Coronary artery (tissue), 2 donors: ENCODE data around the gene DUSP10.

ENCODE experiments used
- DNase-seq: peaks from one replicate; pipeline ENCODE4 v3.0.0-alpha.2; 2017; ENCODE audit warnings: low spot score
- H3K27ac ChIP-seq, 2 donors: fragments of 200-600 bp; sonication (generic); one replicate each; pipeline ENCODE4 v1.5.1; 2016 to 2019
- H3K4me3 ChIP-seq: fragments of 200-600 bp; sonication (generic); 2 replicates; pipeline ENCODE4 v1.5.1; 2016; ENCODE audit warnings: mild to moderate bottlenecking, moderate library complexity
- TF ChIP-seq, protein P1 (sequence below): fragments of 200-600 bp; sonication (generic); IDR thresholded peaks from one replicate; pipeline ENCODE4 v1.5.1; 2019; ENCODE audit warnings: antibody characterized with exemption

Gene DUSP10

DNA sequence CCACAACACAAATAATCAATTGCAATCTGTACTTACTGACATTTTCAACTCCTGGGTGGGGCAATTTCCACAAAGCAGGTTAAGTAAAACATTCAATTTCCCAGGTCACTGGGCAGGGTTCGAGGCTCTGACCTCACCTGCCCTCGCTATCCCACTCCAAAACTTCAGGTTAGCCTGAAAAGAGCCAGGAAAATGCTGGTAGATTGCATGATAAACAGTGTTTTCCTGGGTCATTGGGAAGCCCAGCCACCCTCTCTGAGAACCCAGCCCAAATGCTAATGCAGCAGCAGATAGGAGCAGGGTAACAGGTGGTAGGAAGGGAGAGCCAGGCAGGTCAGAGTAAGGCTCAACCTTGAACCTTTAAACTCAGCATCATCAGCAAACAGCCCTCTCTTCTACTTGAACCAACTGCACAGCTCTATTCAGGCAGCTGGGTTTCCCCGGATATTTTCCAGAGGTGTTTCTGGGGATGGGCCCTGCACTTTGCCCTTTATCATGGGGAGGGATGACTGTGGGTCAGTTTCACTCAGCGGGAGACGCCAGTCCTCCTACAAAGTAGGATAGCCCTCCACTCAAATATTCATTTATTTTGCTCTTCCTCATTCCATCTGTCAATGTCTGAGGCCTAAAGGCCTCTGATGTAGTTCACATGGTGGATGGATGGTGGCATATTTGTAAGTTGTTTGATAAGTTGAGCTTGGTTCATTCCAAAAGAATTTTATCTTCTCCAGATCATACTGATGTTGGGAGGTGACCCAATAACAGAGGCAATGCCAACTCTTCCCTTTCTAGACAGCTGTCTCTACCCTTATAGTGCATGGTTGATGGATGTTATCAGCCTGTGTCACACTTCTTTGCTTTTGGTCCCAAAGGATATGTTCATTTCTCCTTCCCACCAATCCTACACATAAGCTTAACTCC is 65.7 kb downstream of the DUSP10 start:
- H3K27ac ChIP-seq: no peak overlapping the region
- DNase-seq: no peak
- TF ChIP-seq, protein P1, sequence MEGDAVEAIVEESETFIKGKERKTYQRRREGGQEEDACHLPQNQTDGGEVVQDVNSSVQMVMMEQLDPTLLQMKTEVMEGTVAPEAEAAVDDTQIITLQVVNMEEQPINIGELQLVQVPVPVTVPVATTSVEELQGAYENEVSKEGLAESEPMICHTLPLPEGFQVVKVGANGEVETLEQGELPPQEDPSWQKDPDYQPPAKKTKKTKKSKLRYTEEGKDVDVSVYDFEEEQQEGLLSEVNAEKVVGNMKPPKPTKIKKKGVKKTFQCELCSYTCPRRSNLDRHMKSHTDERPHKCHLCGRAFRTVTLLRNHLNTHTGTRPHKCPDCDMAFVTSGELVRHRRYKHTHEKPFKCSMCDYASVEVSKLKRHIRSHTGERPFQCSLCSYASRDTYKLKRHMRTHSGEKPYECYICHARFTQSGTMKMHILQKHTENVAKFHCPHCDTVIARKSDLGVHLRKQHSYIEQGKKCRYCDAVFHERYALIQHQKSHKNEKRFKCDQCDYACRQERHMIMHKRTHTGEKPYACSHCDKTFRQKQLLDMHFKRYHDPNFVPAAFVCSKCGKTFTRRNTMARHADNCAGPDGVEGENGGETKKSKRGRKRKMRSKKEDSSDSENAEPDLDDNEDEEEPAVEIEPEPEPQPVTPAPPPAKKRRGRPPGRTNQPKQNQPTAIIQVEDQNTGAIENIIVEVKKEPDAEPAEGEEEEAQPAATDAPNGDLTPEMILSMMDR: no peak
- no peak overlapping the region for H3K4me3 ChIP-seq

DNA sequence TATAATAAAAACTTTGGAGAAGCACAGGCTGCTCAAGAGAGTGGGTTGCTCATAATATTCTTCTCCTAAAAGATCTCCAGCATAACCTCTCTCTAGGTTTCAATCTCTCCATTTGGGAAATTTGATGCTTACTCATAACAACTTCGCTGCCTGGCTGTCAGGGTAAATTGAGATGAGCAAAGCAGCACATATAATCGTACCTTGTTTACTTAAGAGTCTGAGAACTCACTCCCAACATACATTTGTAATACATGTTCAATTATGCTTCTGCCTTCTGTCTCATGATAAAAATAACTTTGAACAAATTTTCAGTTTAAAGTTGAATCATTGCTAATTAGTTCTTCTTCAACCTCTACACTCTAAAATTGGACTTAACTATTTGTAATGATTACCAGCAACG is 68.9 kb downstream of the DUSP10 start:
- DNase-seq: no peak
- Histone ChIP-seq H3K27ac (no peak overlapping the region), H3K4me3 (no peak overlapping the region)
- TF ChIP-seq, protein P1: no peak

DNA sequence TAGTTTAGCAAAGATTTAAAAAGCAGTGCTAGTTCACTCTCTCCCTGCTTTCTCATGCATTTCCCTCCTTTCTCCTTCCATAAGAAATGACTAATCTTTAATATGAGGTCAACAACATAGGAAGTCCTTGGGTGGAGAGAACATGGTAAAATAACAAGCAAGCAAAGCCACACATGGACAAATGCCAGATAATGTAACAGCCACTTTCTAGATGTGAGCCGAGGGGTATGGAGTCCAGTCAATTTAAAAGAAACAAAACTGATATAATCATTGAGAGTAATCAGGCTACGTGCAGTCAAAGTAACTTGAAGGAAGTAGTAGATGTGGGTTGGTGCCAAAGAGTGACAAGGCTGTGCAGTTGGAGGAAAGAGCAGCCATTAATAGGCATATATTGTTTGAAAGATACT is 69.6 kb downstream of the DUSP10 start:
- H3K4me3 ChIP-seq: no peak overlapping the region
- no peak overlapping the region for H3K27ac ChIP-seq
- TF ChIP-seq, protein P1: no peak

DNA sequence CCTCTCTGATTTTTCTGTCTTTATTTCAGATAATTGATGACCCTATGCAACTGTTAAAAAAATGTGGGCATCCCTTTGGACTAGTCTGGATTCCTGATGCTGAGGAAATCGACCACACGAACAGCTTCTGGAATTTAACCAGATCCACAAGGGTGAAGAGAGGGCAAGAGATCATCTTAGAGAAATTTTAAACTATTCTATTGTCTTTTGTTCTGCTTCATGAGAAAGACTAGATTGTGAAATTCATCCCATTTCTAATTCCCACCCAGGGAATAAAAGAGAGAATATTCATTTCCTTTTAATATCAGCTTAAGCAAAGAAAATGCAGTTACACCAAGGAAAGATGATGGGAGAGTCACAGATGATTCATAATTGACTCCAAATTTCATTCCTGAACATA is 71.8 kb downstream of the DUSP10 start:
- TF ChIP-seq, protein P1: no peak
- no peak for DNase-seq
- Histone ChIP-seq H3K4me3 (no peak overlapping the region), H3K27ac (no peak overlapping the region)

More for the DNA sequence above, 69.6 kb downstream of the DUSP10 start:
- DNase-seq: no peak

DNA sequence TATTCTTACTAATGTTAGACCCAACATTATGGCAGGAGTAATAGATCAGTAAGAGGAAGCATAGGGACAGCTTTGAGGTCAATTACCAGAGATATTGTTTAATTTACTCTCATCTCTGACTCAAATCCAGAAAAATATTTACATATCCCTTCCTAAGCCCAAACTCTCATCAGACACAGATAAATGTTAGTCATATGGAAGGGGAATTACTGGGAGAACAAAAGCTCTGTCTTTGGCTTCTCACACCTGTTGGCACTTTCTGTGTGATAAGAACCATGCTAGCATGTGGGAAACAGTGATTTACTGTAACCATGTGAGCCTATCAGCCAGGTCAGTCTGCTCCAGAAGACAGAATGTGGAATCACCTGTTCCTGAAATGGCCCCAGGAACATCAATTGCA is 72.4 kb downstream of the DUSP10 start:
- TF ChIP-seq, protein P1: no peak
- Histone ChIP-seq H3K4me3 (no peak overlapping the region), H3K27ac (no peak overlapping the region)
- DNase-seq: no peak

DNA sequence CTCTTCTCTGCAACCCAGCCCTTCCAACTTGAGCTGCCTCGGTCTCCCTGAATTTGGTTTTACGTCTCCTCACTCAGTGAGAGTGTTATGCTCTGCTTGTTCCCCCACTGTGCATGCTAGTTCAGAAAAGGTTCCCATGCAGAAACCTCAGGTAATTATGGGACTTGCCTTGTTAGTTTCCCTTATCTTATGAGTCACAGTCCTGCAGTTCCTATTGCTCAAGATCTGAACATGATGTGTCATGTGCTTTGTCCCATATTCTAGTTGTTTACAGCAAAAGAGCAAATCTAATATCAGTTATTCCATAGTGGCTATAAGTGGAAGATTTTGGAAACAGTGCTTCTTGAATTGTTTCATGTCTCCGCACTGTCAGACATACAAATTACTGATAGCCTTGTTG is 74.4 kb downstream of the DUSP10 start:
- H3K4me3 ChIP-seq: no peak overlapping the region
- no peak for DNase-seq
- H3K27ac ChIP-seq: no peak overlapping the region
- TF ChIP-seq, protein P1: no peak

DNA sequence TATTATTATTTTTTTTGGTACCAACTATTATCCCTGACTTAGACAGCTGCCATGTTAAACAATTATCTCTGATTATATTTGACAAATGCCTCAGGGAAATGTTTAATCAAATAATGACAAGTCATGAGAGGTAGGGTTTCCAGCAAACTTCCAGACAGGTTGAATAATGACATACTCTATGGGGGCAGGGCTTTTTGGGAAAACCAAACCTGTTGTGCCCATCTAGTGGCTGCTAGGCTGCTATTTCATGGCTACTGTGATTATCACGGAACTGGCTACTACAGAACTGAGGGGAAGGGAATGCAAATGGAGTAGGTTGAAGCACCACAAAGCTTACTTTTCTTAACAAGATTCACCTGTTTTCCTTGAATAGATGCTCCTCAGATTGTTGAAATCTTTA is 77.6 kb downstream of the DUSP10 start:
- Histone ChIP-seq H3K4me3 (no peak overlapping the region), H3K27ac (no peak overlapping the region)
- TF ChIP-seq, protein P1: no peak
- no peak for DNase-seq
